Measurements from ENCODE around the gene ATP11A.
A peak's percentile ranks its signal among the peaks of the same experiment; 100 is the strongest.

The ATP11A gene

DNA sequence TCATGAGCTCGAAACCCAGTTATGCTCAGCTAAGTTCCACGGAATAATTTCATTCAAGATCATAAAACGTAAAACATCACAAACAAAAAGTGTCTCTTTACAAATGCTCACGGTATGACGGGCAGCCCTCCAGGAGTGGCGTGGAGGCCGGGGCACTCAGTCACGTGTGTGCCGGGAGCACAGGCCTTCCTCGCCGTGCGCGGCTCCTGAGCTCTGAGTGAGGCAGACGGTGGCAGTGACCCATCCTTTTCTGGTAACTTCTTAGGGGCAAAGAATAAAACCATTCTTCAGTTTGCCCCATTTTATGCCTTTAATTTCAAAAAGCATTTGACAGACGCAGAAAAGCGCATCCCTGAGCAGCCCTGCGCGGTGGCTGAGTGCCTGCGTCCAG, 72.8 kb downstream of the ATP11A start:
- no peak for DNase-seq

GRCh38 chr13:112764028-112764427, 74.2 kb downstream of the ATP11A start:
- no peak for DNase-seq

DNA sequence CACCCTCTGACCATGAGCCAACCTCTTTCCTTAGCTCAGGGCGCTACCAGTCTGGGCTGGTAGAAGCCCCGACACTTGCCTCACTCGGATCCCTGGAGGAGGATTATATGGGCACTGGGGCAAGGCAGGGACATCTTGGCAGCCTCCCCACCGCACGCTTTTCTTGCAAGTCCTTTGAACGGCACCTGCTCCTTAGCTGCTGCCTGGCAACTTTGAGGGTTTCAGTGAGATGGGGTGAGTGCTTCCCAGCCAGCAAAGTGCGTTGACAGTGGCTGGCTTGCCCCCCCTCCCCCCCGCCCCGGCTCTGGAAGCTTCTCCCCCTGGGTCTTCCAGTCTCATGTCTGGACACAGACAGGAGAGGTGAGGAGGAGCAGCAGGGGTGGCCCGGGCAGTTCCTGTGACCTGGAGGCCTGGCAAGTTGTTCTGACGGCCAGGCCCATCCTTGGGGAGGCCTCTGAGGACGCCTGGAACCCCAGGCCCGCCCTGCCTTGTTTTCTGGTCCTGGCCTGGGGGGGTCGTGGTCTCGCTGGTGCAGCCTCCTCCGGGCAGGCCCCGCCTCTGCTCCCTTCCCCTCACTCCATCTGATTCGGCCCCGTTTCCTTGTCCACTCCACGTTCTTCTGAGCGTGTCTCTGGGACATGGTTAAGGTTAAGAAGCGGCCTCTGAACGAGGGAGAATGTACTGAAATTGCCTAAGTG, 75.2 kb downstream of the ATP11A start:
- no peak for DNase-seq

GRCh38 chr13:112765731-112766130, 75.9 kb downstream of the ATP11A start:
- DNase-seq = no peak

DNA sequence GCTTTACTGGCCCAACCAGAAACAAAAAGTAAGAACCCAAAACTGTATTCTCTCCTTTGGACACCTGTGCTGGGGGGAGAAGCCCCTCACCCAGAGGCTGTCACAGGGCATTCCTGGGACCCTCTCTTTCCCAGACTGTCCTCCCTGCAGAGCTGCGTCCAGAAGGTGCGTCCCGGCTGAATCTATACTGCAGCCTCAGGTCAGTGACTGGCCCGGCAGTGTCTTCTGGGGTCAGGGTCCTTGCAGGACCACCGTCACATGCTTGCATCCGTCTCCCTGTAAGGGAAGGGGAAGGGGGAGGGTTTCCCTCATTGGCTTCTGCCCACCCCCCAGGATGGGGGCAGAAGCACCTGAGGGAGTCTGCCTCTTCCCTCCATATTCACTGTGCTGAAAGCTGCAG, 76.5 kb downstream of the ATP11A start:
- no peak for DNase-seq

GRCh38 chr13:112767506-112768471, 78.0 kb downstream of the ATP11A start:
- no peak for DNase-seq

GRCh38 chr13:112768795-112769481, 79.1 kb downstream of the ATP11A start:
- DNase-seq = no peak

- DNase-seq = no peak
Measured at GRCh38 chr13:112769615-112770014, 79.8 kb downstream of the ATP11A start.

DNA sequence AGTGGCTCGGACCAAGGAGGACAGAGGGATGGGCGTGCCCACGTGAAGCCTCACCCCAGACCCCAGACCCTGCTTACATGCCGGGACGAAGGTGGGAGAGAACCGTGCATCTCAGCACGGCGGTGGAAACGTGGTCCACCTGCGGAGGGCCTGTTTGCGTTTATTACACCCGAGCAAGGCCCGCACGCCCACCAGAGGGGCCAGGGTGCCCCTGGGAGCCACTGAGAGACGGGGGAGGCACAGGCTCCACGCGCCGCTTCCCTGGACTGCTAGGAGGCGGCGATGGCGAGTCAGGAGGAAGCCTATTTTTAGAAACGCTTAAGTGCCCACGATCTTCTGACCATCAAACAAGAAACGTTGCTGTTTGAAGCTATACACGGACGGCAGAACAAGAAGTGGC, 80.7 kb downstream of the ATP11A start:
- DNase-seq = no peak

GRCh38 chr13:112771139-112771876, 81.5 kb downstream of the ATP11A start:
- DNase-seq = no peak

GRCh38 chr13:112771877-112772538, 82.2 kb downstream of the ATP11A start:
- peak; percentile 53 for DNase-seq

DNA sequence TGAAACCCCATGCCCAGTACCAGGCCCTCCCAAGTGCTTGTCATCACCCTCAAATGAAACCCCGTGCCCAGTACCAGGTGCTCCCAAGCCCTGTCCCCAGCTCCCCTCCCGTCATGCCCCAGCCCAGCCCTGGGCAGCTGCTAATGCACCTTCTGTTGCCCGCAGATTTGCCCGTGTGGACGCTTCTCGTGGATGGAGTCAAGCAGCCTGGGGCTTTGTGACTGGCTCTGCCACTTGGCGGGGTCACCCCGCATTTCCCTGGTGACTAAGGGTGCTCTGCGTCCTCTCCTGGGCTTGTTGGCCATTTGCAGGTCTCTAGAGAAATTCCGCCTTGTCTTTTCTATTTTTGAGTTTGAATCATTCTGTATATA, 82.7 kb downstream of the ATP11A start:
- DNase-seq = no peak

DNA sequence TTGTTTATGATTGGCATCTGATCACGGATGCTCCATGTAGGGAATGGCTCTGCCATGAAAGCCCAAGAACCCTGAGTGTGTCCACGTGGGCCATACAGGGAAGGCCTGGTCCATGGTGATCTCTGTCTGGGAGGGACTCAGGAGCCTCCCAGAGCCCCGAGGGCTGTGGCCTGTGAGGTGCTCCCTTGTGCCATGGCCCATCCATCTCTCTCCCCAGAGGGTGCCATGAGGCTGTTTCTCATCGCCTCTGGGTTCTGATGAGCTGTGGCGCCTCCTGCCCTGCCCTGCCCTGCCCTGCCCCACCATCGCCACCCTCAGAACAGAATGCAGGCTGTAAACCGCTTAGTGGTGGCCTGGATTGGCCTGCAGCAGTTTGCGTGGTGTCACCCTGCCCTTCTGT, 83.1 kb downstream of the ATP11A start:
- no peak for DNase-seq

DNA sequence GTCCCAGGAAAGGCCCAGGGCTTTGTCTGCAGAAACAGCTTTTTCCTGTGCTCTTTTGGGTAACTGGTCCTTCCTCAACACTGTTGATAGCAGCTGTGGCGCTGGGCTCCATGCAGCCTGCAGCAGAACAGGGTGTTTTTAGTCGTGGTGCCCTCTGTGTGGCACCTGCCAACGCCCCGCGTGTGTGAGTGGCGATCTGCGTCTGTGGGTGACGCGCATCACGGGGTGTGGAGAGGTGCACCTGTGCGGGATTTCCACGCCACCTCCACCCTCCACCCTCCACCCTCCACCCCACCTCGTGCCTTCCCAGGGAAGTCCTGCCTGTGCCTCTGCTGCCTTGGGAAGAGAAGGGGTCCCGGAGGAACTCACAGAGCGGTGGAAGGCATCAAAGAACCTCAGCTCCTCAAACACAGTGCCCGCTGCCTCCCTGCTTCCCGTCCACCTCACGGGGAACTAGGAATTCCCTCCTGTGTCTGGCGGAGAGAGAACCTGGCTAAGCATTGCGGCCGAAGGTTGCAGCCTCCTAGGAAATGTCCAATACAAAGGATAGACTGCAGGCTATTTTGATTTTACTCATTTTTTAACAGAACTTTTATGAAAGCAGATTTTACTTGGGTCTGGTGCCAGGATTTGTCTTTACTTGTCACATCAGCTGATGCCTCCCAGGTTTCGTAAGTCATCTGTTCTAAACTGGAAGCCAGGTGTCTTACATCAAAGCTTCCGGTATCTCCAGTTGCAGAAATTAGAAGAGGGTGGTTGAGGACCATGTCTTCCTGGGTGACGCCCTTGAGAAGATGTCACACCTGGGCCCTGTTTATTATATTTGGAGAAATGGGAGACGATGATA, 84.0 kb downstream of the ATP11A start:
- DNase-seq = no peak

DNA sequence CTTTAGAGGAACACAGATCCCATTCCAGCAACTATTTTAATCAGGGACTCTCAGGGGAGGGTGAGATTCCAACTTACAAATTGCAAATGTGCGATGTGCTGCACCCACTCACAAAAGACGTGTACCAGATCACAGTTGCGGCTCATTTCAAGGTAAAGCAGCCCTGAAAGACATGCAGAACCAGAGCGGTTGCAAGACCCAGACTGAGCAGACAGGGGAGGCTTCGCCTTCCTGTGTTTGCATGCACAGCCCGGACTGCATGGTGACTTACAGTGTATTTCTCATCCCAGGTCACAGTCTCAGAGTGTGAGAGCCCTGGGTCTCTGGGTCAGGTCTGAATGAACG, 84.6 kb downstream of the ATP11A start:
- DNase-seq = no peak

DNA sequence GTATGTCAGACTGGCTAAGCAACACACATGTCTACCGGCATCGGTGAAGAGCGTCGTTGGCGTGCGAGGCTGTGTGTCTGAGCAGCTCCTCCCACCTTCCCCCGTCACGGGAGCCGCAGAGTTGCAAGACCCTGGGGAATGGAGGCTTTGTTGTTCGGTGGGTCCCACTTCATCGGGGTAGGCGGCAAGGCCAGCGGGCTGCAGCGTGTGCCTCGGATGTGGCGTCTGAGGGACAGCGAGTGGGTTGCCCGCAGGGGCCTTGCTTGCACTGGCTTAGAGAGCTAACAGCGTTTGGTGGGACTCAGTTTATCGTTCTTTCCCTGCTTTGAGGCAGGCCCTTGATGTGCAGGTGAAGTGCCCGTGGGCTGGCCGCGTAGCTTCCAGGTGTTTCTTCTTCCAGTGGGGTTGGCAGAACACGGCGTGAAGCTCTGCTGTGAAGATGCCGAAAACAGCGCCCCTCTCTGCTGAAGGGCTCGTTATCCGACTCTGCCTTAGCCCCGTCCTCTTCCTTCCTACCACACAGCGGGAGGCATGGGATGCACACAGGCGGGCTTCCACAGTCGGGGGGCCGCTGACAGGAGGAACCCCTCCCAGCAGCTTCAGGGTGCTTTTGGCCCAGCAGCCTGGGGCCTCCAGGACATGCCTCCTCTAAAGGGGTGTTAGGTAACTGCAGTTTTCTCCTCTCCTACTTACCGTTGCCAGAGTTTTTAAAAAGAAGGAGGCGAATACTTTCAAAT, 85.2 kb downstream of the ATP11A start:
- DNase-seq = no peak

- DNase-seq = no peak
Measured at GRCh38 chr13:112775791-112776279, 86.0 kb downstream of the ATP11A start.

GRCh38 chr13:112776354-112776753, 86.5 kb downstream of the ATP11A start:
- DNase-seq = no peak

DNA sequence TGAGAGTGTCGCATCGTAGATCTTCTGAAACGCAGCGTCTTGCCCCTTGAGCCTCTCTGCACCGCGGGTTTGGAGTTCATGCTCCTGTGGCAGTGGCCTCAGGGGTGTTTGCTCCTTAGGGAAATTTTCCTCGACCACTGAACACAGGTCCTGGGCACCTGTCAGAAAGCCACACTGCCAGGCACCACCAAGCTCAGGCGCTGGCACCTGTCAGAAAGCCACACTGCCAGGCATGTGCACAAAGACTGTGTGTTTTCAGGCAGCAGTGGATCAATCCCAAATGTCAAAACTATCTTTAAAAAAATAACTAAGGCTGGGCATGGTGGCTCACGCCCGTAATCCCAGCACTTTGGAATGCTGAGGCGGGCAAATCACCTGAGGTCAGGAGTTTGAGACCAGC, 87.1 kb downstream of the ATP11A start:
- no peak for DNase-seq

DNA sequence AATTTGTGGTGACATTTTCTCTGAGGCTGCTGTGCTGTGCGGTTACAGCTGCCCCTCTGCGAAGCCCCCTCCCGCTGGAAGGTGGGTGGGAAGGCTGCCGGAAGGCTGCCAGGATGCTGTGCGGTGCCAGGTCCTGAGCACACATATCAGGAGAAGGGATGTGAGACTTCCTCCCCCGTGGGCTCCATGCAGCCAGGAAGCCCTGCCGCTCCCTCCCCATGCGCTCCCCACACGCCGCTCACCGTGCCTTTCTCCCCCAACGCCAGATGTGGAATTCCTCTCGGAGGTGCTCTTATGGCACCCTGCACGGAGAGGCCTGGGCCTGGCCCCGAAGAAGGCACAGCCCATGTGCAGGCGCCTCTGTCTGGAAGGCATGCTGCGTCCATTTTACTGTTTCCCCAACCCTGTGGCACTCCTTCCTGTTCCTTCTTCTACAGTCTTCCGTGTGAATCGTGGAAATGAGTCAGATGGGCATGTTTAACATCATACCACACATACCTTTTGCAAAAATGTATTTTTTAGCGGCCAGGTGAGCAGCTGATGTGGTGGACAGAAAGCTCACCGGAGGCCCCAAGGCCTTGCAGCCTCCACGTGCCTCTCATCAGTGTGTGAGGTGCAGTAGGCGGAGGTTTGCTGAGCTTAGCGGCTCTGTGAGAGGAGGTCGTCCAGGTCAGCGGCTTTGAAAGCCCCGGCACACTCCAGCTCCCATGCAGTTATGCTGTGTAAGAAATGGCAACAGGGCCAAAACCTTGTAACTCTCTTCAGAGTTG, 88.0 kb downstream of the ATP11A start:
- DNase-seq = no peak

All from NCI-H2029 (cell line).